Choroid plexus epithelial cell (primary cell): ENCODE results near the gene SLC16A7.

Source experiments
- DNase-seq: peaks from one replicate; pipeline ENCODE4 v3.0.0-alpha.2; 2010; ENCODE audit warnings: low read depth
- H3K4me3 ChIP-seq: 2 replicates; pipeline ENCODE4 v1.5.1; 2011; ENCODE audit warnings: low read depth, mild to moderate bottlenecking, control low read depth, low read length, moderate library complexity
- CTCF ChIP-seq: conservative IDR thresholded peaks from 2 replicates; pipeline ENCODE4 v1.5.1; 2011; ENCODE audit warnings: low read depth, mild to moderate bottlenecking, control low read depth, inconsistent platforms, low read length, moderate library complexity

SLC16A7 gene

GRCh38 chr12:59708484-59708883 is 112.7 kb downstream of the SLC16A7 start:
- no peak overlapping the region for H3K4me3 ChIP-seq
- no peak for TF ChIP-seq CTCF
- no peak for DNase-seq

GRCh38 chr12:59710004-59710628 is 114.3 kb downstream of the SLC16A7 start:
- no peak for DNase-seq
- no peak overlapping the region for H3K4me3 ChIP-seq
- no peak for TF ChIP-seq CTCF

- no peak for TF ChIP-seq CTCF
- no peak for DNase-seq
- no peak overlapping the region for H3K4me3 ChIP-seq
These were observed 115.1 kb downstream of the SLC16A7 start for GRCh38 chr12:59710964-59711363.

- no peak overlapping the region for H3K4me3 ChIP-seq
- TF ChIP-seq CTCF, result no peak
- no peak for DNase-seq
These were observed 119.6 kb downstream of the SLC16A7 start for GRCh38 chr12:59715434-59715833.

GRCh38 chr12:59716043-59716442 is 120.2 kb downstream of the SLC16A7 start:
- TF ChIP-seq CTCF, result no peak
- H3K4me3 ChIP-seq, result no peak overlapping the region
- no peak for DNase-seq

- H3K4me3 ChIP-seq, result no peak overlapping the region
- no peak for DNase-seq
- TF ChIP-seq CTCF, result no peak
These were observed 121.6 kb downstream of the SLC16A7 start for GRCh38 chr12:59717436-59717835.

- DNase-seq, result no peak
- no peak for TF ChIP-seq CTCF
- H3K4me3 ChIP-seq, result no peak overlapping the region
These were observed 123.9 kb downstream of the SLC16A7 start for GRCh38 chr12:59719701-59720100.
